T-helper 1 cell treated with Interleukin-12 subunit alpha and Interleukin-12 subunit beta and Interleukin-4 antibody, amounts not matched to agents 30 ng/mL and 1 ng/mL, for 36 hours (primary cell): ENCODE data around the gene PIEZO2. TPM values are rescaled to one million over a fixed set of nuclear protein-coding genes. Genes with fewer than 3 reads are reported as not detected.

Experiments used
- intact Hi-C: fragments of 100-400 bp; cut with micrococcal nuclease; formaldehyde crosslinking; loops from one replicate; pipeline ENCODE4 v1.15.1; 2024
- total RNA-seq: library from RNA; stranded (reverse); gene quantifications from 2 replicates; pipeline ENCODE4 v1.2.3, GENCODE V29; 2022

The PIEZO2 gene
- total RNA-seq, 1 donor from 2014 or later: not detected

DNA sequence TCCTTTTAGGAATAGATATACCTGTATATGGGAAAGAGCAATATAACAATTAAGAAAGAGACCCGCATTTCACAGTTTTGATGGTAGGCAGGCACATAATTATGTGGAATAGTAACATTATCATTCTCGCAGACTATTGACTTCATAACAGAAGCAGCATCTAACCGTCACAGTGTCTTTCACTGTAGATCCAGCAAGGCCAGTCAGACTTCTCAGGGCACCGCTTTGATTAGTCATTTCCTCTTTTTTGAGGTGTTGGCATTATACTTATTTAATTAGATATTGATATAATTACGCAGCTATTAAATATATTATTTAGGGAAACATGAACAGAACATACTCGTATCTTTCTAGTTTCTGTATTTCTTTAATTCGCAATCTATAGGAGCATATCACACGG lies 447.2 kb downstream of the PIEZO2 start:
- intact Hi-C loops: no loop called here

GRCh38 chr18:10690366-10690765 lies 459.0 kb downstream of the PIEZO2 start:
- intact Hi-C loops: no loop called here

- intact Hi-C loops: no loop called here
Observed at GRCh38 chr18:10690035-10690329, 459.4 kb downstream of the PIEZO2 start.

- intact Hi-C loops: no loop called here
Observed at GRCh38 chr18:10689236-10690034, 459.9 kb downstream of the PIEZO2 start.

DNA sequence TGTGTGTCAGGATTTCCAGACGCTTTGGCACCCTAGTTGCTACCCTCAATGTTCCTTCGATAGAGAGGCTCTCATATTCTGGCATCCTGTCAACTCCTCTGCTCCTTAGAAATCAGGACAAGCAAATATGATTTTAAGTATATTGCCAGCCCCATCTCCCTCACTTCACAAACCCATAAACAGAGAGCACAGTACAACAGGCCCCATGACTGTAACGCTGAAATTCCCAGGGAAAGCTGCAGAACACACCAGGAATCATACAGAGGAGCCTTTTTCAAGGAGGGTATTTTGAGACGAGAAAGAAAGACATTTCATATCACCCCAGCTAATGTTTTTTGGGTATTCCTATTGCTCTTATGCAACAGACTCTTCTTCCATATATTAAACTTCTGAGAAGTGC lies 460.6 kb downstream of the PIEZO2 start:
- intact Hi-C loops: no loop called here

GRCh38 chr18:10687161-10687925 lies 462.0 kb downstream of the PIEZO2 start:
- intact Hi-C loops: no loop called here

GRCh38 chr18:10686308-10686707 lies 463.1 kb downstream of the PIEZO2 start:
- intact Hi-C loops: no loop called here

DNA sequence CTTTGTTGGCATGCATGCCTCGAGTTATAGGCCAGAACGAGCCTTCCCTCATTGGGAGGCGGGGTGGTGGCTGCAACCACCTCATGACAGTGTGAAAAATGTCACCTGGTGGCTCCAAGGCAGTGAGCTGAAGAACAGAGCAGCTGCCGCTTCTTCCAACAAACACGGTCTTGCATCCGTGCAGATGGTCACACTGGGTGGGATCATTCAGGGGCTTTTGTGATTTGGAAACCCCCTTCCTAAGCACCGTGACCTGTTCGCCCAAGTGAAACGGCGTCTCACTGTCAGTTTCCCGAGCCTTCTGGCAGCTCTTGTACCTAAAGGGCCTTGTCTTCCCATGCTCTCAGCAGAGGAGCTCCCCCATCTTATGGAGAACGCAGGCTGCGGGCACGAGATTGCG lies 463.9 kb downstream of the PIEZO2 start:
- intact Hi-C loops: no loop called here

- intact Hi-C loops: loop anchor here (1.0 kb wide), 1 partner anchor 122 kb away; no protein-coding TSS in a partner anchor
Observed at GRCh38 chr18:10682368-10682714, 467.0 kb downstream of the PIEZO2 start.

DNA sequence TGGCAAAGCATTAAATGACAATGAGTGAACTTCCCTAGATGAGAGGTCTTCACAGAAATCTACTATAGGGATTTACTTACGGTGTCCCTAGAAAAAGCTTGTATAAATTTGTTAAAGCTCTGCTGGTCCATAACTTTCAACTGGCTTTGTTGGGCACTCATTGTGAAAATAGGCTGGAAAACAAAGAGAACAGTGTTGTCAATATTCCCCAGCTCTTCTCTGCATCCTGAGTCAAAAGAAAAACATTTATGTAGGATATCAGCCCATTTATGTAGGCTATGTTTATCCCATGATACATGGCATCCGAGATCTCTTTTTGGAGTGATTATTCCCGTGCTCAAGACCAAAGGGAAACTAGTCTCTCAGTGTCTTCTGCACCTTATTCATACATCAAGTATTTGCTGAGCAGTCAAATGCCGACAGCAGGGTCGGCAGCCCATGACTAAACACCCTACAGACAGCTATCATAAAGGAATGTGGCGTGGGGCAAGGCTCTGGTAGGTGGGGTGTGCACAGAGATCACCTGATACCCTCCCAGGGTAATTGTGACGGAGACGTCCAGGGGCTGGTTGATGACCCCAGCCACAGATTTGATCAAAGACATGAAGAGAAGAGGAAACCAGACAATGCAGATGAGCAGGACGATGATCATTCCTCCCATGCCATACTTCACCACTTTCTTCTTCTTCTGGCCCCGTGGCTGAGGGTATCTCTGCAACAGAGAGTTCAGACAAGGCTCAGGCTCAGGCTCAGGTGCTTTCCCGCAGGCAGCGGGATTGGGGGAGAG lies 467.6 kb downstream of the PIEZO2 start:
- intact Hi-C loops: loop anchor here (1.0 kb wide), 1 partner anchor 121 kb away; no protein-coding TSS in a partner anchor

DNA sequence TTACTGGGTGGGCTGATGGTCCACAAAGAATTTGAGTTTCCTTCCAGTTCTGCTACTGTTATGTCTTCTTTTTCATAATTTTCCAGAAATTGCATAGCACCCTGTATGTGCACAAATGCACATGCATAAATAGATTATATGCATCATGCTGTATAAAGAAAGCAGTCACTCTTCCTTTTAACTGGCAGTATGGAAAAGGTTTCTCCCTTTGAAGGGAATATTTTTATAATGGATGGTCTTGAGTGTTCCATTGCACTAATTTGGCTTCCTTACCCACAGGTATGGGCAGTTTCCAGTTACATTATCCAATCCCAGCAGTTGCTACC lies 469.1 kb downstream of the PIEZO2 start:
- intact Hi-C loops: no loop called here

DNA sequence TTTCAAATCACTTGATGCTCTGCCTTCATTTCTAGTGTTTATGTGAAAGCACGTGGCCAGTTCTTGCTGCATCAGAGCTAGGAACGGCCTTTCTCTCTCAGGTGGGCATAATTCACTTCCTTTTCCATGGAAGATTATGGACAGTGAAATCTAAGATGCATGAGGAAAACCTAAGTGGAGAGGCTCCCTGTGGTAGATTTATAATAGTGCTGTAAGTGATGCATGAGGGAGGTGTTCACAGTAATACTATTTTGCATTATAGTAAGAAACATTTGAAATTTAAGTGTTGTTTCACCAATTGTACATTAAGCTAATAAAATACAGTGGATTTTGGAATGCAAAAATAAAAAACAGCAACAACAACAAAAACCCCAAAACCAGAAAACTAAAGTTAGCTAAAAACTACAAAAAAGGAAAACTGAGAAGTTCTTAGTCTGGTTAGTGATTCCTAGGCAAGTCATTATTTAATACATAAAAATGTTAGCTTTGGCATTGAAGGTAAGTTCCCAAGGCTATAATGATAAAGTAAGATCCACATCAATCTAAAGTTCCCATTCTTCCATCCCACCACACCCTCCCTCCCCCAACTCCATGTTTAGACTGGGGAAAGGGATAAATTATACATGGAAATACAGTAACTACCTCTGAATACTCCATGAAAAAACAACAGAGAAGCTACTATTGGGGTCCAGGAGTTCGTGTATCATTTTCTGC lies 469.7 kb downstream of the PIEZO2 start:
- intact Hi-C loops: no loop called here

- intact Hi-C loops: no loop called here
Observed at GRCh38 chr18:10671441-10671840, 477.9 kb downstream of the PIEZO2 start.

GRCh38 chr18:10670856-10671255 lies 478.5 kb downstream of the PIEZO2 start:
- intact Hi-C loops: no loop called here

DNA sequence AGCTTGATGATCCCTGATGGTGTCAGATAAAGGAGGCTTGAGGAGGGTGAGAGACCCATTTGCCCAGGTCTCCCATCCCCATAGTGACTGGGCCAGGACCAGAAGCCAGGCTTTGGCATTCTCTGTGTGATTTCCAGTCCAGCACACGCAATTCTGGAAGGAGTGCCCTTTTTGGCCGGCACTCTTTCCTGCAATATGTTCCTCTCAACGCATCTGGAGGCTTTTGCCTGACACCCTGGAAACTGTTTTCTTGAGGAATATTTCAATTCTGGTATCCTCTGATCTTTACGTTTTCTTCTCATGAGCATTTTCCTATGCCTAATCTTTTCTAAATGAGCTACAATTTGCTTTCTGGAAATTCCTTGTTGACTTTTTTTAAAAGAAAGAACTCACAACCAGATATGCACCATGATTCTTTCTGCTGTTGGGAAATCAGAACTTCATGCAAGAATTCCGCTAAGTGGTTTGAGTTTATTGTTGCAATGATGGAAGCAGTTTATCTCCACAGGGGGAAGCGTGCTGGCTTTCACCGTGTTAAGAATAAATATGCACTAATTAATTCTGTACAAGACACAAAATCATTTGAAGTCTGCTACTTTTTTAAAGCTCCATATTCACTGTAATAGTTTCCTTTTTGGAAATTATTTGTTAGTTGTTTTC lies 479.8 kb downstream of the PIEZO2 start:
- intact Hi-C loops: no loop called here

GRCh38 chr18:10663750-10664149 lies 485.6 kb downstream of the PIEZO2 start:
- intact Hi-C loops: no loop called here

- intact Hi-C loops: no loop called here
Observed at GRCh38 chr18:10661317-10661716, 488.1 kb downstream of the PIEZO2 start.

DNA sequence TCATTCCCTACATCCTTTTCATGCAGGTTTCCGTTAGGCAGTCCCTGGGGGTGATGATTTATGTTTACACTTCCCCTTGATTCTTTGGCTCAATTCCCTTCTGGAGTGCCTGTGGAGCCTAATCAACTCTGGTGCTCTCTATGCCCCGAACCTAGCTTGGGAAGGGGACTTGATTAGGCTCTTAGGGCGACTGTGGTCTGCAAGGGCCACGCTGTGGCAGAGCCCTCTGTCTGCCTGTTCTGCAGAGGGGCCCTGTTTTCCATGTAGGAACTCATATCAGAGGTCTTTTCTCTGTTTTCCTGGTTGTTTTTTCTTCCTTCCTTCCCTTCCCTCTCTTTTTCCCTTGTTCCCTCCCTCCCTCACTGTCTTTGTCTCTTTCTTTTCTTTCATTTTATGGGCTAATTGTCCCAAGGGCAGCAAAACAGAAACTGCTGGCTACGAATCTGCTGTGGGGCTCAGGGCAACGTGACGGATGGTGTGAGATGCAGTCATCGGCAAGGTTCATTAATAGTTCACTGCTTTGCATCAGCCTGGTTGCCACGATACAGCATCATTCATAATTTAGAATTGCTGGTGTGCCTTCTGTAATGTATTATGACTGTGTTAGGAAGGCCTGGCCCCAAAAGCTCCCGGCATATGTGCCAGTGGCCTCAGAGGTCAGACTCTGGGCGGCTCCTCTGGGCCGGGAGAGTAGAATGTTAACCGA lies 489.0 kb downstream of the PIEZO2 start:
- intact Hi-C loops: no loop called here

- intact Hi-C loops: no loop called here
Observed at GRCh38 chr18:10659594-10659993, 489.8 kb downstream of the PIEZO2 start.

GRCh38 chr18:10659000-10659399 lies 490.4 kb downstream of the PIEZO2 start:
- intact Hi-C loops: no loop called here
